Natural killer cell treated with Interleukin-12 subunit alpha and Interleukin-12 subunit beta and Interleukin-15 and Interleukin-18, amount 100 ng/mL, for 72 hours (primary cell): ENCODE measurements around the gene RAX. TPM values are rescaled to one million over a fixed set of nuclear protein-coding genes. Genes with fewer than 3 reads are reported as not detected.

Experiments used
- ATAC-seq, 2 donors: fragments of 150-1000 bp; cut with Tn5 transposase in 1 of 2; sonication (Bioruptor Pico), chemical (Tn5 transposase) in 1 of 2; 2 replicates each; pipeline ENCODE4 v1.10.0; 2021
- DNase-seq: peaks from one replicate; pipeline ENCODE4 v3.0.0; 2022; ENCODE audit warnings: low spot score
- H3K27ac Mint-ChIP-seq, 2 donors: 1 replicate in 1 of 2; 2 replicates in 1 of 2; pipeline ENCODE4 v1.8.0; 2022; ENCODE audit warnings: mixed read lengths in 2 of 2, mild to moderate bottlenecking in 1 of 2, moderate library complexity in 1 of 2
- H3K27me3 Mint-ChIP-seq, 2 donors: 1 replicate in 1 of 2; 2 replicates in 1 of 2; pipeline ENCODE4 v1.8.0; 2022; ENCODE audit warnings: mixed read lengths in 2 of 2
- H3K36me3 Mint-ChIP-seq: one replicate; pipeline ENCODE4 v1.8.0; 2022; ENCODE audit warnings: mixed read lengths
- H3K4me1 Mint-ChIP-seq, 2 donors: 1 replicate in 1 of 2; 2 replicates in 1 of 2; pipeline ENCODE4 v1.8.0; 2022; ENCODE audit warnings: low read depth in 2 of 2, mixed read lengths in 2 of 2, mild to moderate bottlenecking in 1 of 2
- H3K4me3 Mint-ChIP-seq: one replicate; pipeline ENCODE4 v1.8.0; 2022; ENCODE audit warnings: mixed read lengths
- H3K9me3 Mint-ChIP-seq: 2 replicates; pipeline ENCODE4 v1.8.0; 2022; ENCODE audit warnings: mixed read lengths
- total RNA-seq, 2 donors: library from RNA; stranded (reverse); gene quantifications; one replicate each; pipeline ENCODE4 v1.2.3, GENCODE V29; 2022

RAX gene
- total RNA-seq, 2 donors from 2014 or later: not detected

GRCh38 chr18:59220784-59221765 is 52.2 kb downstream of the RAX start:
- peaks cover 0 to 6% of the 10 kb centered on the region in 2 donors for H3K4me1 Mint-ChIP-seq
- no peak for DNase-seq
- H3K27me3 Mint-ChIP-seq: peaks cover 62 to 85% of the 10 kb centered on the region in 2 donors
- no peaks in the 10 kb centered on the region for H3K36me3 Mint-ChIP-seq
- ATAC-seq: no peak
- no peak overlapping the region for H3K27ac Mint-ChIP-seq
- no peak overlapping the region for H3K4me3 Mint-ChIP-seq
- no peaks in the 10 kb centered on the region for H3K9me3 Mint-ChIP-seq

- Mint-ChIP-seq H3K4me1 (peaks cover 0 to 6% of the 10 kb centered on the region in 2 donors), H3K36me3 (no peaks in the 10 kb centered on the region), H3K4me3 (no peak overlapping the region), H3K9me3 (no peaks in the 10 kb centered on the region), H3K27ac (no peak overlapping the region), H3K27me3 (peaks cover 61 to 77% of the 10 kb centered on the region in 2 donors)
- no peak for DNase-seq
- ATAC-seq: peak in 1 of 2 donors; percentile 17
Measured at GRCh38 chr18:59220164-59220783, 53.0 kb downstream of the RAX start.

- H3K4me1 Mint-ChIP-seq: peaks cover 0 to 6% of the 10 kb centered on the region in 2 donors
- no peak for DNase-seq
- no peaks in the 10 kb centered on the region for H3K36me3 Mint-ChIP-seq
- no peak for ATAC-seq
- H3K27ac Mint-ChIP-seq: no peak within 1 kb of the TSS
- H3K27me3 Mint-ChIP-seq: peaks cover 62 to 75% of the 10 kb centered on the region in 2 donors
- H3K9me3 Mint-ChIP-seq: no peaks in the 10 kb centered on the region
- H3K4me3 Mint-ChIP-seq: no peak within 1 kb of the TSS
Measured at GRCh38 chr18:59219672-59220163, 53.5 kb downstream of the RAX start, which contains the start of gene GRP. Gene GRP, plus strand, starts transcription at chr18:59220158. Its CDS starts 108 bp downstream, at chr18:59220266.

GRCh38 chr18:59218018-59218417 is 55.2 kb downstream of the RAX start:
- H3K4me3 Mint-ChIP-seq: no peak overlapping the region
- no peak overlapping the region for H3K27ac Mint-ChIP-seq
- no peak for ATAC-seq
- H3K27me3 Mint-ChIP-seq: peaks cover 54 to 72% of the 10 kb centered on the region in 2 donors
- H3K9me3 Mint-ChIP-seq: no peaks in the 10 kb centered on the region
- H3K36me3 Mint-ChIP-seq: no peaks in the 10 kb centered on the region
- DNase-seq: no peak
- H3K4me1 Mint-ChIP-seq: peaks cover 0 to 6% of the 10 kb centered on the region in 2 donors

Other genes with a start within 250 kb of the RAX start
- gene SEC11C, start 133.6 kb downstream of the RAX start, total RNA-seq: 10 to 100 TPM; 79.4 to 83.1 TPM
- not detected for gene GRP, start 53.3 kb downstream of the RAX start, total RNA-seq
- not detected for gene CPLX4, start 45.2 kb upstream of the RAX start, total RNA-seq
- gene LMAN1, start 85.8 kb upstream of the RAX start, total RNA-seq: 100 to 1,000 TPM; 124 to 146 TPM